GM23248 (cell line): ENCODE results near the gene PRODH2.

Experiments used
- EZH2 ChIP-seq: fragments of 200-600 bp; sonication (generic); IDR thresholded peaks from 2 replicates; pipeline ENCODE4 v1.6.1; 2018; ENCODE audit warnings: antibody characterized with exemption, mild to moderate bottlenecking; ENCODE audit not compliant: insufficient read depth, poor library complexity, severe bottlenecking
- EZH2phosphoT487 ChIP-seq: fragments of 200-600 bp; sonication (generic); IDR thresholded peaks from 2 replicates; pipeline ENCODE4 v1.6.1; 2018; ENCODE audit warnings: antibody characterized with exemption, moderate library complexity, mild to moderate bottlenecking, low read depth; ENCODE audit not compliant: insufficient read depth

DNA sequence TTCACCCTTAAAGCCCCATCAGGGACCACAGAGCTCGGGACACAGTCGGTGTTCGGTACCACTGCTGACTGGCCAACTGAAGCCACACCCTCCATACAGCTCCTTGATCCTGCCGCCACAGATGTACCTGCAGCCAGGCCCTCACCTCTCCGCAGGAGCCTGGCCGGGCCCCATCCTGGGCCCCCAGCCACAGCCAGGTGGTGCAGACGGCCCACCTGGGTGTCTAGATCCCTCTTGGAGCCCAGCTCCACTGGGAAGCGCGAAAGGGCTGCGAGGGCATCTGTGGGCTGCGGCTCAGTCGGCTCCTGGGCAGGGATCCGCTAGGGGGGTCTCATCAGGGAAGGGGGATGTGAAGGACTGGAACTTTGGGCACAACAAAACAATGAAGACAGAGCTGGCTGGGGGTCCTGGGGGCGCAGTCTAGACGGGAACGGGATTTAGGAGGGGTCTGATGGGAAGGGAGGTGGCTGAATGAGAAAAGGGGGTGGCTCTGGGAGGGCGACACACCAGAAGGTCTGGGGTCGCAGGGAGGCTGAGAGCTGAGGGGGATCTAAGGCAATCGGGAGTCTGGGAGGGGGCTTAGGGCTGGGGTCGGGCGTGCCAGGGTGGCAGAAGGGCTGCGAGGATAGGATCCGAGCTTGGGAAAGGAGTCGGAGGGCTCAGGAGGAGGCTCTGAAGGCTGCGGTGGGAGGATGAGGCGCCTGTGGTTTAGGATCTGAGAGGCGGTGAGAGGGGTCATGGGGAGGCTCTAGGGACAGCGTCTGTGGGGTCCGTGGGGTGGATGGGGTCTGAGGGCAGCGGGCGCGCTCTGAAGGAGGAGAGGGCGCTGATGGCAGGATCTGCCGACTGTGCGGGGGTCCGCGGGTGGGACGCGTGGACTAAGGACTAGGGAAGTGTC is 15.8 kb downstream of the PRODH2 start:
- TF ChIP-seq EZH2 (no peak), EZH2phosphoT487 (no peak)
